GM23338 (cell line): Measurements from ENCODE around the gene GSDME. TPM values are rescaled to one million over a fixed set of nuclear protein-coding genes. Genes with fewer than 3 reads are reported as not detected.

Source experiments
- ATAC-seq: fragments of 200-7000 bp; cut with Tn5 transposase; 3 replicates; pipeline ENCODE4 v1.9.1; 2020
- DNase-seq: peaks from one replicate; pipeline ENCODE4 v3.0.0-alpha.2; 2015; ENCODE audit warnings: low spot score
- H2AFZ ChIP-seq: fragments of 200-600 bp; sonication (generic); 2 replicates; pipeline ENCODE4 v1.8.0; 2016; ENCODE audit warnings: antibody characterized with exemption, mild to moderate bottlenecking, moderate library complexity
- H3F3A ChIP-seq: fragments of 200-600 bp; sonication (generic); replicated peaks from 2 replicates; pipeline ENCODE4 v1.8.0; 2017; ENCODE audit warnings: antibody characterized with exemption, mixed run types, low read depth
- H3K27ac ChIP-seq: fragments of 200-600 bp; sonication (generic); 2 replicates; pipeline ENCODE4 v1.6.1; 2016; ENCODE audit warnings: low read depth
- H3K27me3 ChIP-seq: fragments of 200-600 bp; sonication (generic); 2 replicates; pipeline ENCODE4 v1.8.0; 2016; ENCODE audit warnings: mild to moderate bottlenecking, mixed run types, moderate library complexity; ENCODE audit not compliant: insufficient read depth
- H3K36me3 ChIP-seq: fragments of 200-600 bp; sonication (generic); 2 replicates; pipeline ENCODE4 v1.8.0; 2016; ENCODE audit warnings: mild to moderate bottlenecking; ENCODE audit not compliant: insufficient read depth
- H3K4me1 ChIP-seq: fragments of 200-600 bp; sonication (generic); 2 replicates; pipeline ENCODE4 v1.8.0; 2016; ENCODE audit warnings: mild to moderate bottlenecking, moderate library complexity; ENCODE audit not compliant: insufficient read depth
- H3K4me2 ChIP-seq: fragments of 200-600 bp; sonication (generic); 2 replicates; pipeline ENCODE4 v1.7.1; 2017; ENCODE audit warnings: mixed run types
- H3K4me3 ChIP-seq: fragments of 200-600 bp; sonication (generic); 2 replicates; pipeline ENCODE4 v1.6.1; 2016; ENCODE audit warnings: mixed run types
- H3K79me2 ChIP-seq: fragments of 200-600 bp; sonication (generic); replicated peaks from 2 replicates; pipeline ENCODE4 v1.8.0; 2017; ENCODE audit warnings: mild to moderate bottlenecking; ENCODE audit not compliant: insufficient read depth
- H3K9me2 ChIP-seq: fragments of 200-600 bp; sonication (generic); 2 replicates; pipeline ENCODE4 v1.8.0; 2017; ENCODE audit not compliant: insufficient read depth
- H4K20me1 ChIP-seq: fragments of 200-600 bp; sonication (generic); replicated peaks from 2 replicates; pipeline ENCODE4 v1.8.0; 2017; ENCODE audit warnings: mild to moderate bottlenecking; ENCODE audit not compliant: insufficient read depth
- H3K27ac Mint-ChIP-seq: 2 replicates; pipeline ENCODE4 v1.8.0; 2020; ENCODE audit warnings: inconsistent platforms, mild to moderate bottlenecking, moderate library complexity, mixed read lengths
- H3K27me3 Mint-ChIP-seq: 3 replicates; pipeline ENCODE4 v1.8.0; 2022; ENCODE audit warnings: low read depth, mild to moderate bottlenecking, moderate library complexity, mixed read lengths, inconsistent platforms; ENCODE audit not compliant: insufficient read depth, poor library complexity
- H3K36me3 Mint-ChIP-seq: 3 replicates; pipeline ENCODE4 v1.8.0; 2021; ENCODE audit warnings: low read depth, mild to moderate bottlenecking, inconsistent platforms, moderate library complexity, mixed read lengths
- H3K4me1 Mint-ChIP-seq: 3 replicates; pipeline ENCODE4 v1.8.0; 2020; ENCODE audit warnings: mild to moderate bottlenecking, inconsistent platforms, mixed read lengths
- H3K4me3 Mint-ChIP-seq: 3 replicates; pipeline ENCODE4 v1.8.0; 2021; ENCODE audit warnings: moderate library complexity, mild to moderate bottlenecking, inconsistent platforms, mixed read lengths
- H3K9me3 Mint-ChIP-seq: 3 replicates; pipeline ENCODE4 v1.8.0; 2020; ENCODE audit warnings: moderate library complexity, mild to moderate bottlenecking, inconsistent platforms, mixed read lengths
- EZH2 ChIP-seq: fragments of 200-600 bp; sonication (generic); IDR thresholded peaks from one replicate; pipeline ENCODE4 v1.8.0; 2017; ENCODE audit warnings: antibody characterized with exemption, mild to moderate bottlenecking, low read depth; ENCODE audit not compliant: unreplicated experiment
- JUNB ChIP-seq: IDR thresholded peaks from one replicate; pipeline ENCODE4 v1.6.1; 2016; ENCODE audit warnings: antibody characterized with exemption; ENCODE audit not compliant: unreplicated experiment
- NANOG ChIP-seq: IDR thresholded peaks from 2 replicates; pipeline ENCODE4 v1.6.1; 2016; ENCODE audit warnings: antibody characterized with exemption, borderline replicate concordance
- STAT1 ChIP-seq: IDR thresholded peaks from one replicate; pipeline ENCODE4 v1.6.1; 2016; ENCODE audit warnings: antibody characterized with exemption; ENCODE audit not compliant: unreplicated experiment
- ZNF114 ChIP-seq: fragments of 250-450 bp; sonication (Bioruptor Pico); IDR thresholded peaks from 2 replicates; pipeline ENCODE4 v1.5.0; 2020; ENCODE audit warnings: mild to moderate bottlenecking, moderate library complexity
- polyA plus RNA-seq: library from polyadenylated mRNA; unstranded; fragments of >200 nt; fragmentation: Nextera tagmentation; extraction: Ambion mirVana; gene quantifications from 2 replicates; pipeline ENCODE4 v1.2.1, GENCODE V29; 2016
- total RNA-seq: library from RNA; depleted of rRNA; stranded (reverse); fragments of >200 nt; shearing (Covaris generic); gene quantifications from 2 replicates; pipeline ENCODE4 v1.2.3, GENCODE V29; 2014

GSDME gene
- total and polyA plus RNA-seq, 2 experiments from 2014 or later, result 8.3 to 8.5 TPM

DNA sequence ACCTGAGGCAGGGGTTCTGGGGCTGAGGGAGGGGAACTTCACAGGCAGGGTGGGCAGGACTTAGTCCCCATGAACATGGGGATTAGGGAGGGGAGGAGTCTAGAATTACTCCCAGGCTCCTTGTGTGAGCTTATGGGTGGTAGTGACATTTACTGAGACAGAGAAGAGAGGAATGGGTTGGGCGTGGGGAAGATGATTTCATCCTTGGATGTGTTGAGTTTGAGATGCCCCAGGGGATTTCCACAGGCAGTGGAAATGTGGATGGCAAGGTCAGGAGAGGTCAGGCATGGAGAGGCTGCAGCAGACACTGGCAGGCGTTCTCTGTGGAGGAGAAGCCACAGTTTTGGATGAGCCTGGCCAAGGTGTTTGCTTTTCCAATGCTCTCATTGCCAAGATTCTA is 26.4 kb upstream of the GSDME start:
- Mint-ChIP-seq H3K4me1 (no peaks in the 10 kb centered on the region), H3K4me3 (no peak overlapping the region), H3K27ac (no peak overlapping the region), H3K9me3 (peaks cover 34% of the 10 kb centered on the region), H3K27me3 (peaks cover 1% of the 10 kb centered on the region), H3K36me3 (peaks cover 17% of the 10 kb centered on the region)
- Histone ChIP-seq H3K4me2 (no peak overlapping the region), H4K20me1 (no peaks in the 10 kb centered on the region), H3K27me3 (no peaks in the 10 kb centered on the region), H2AFZ (no peak overlapping the region), H3F3A (no peaks in the 10 kb centered on the region), H3K36me3 (no peaks in the 10 kb centered on the region), H3K27ac (no peak overlapping the region), H3K4me3 (no peak overlapping the region), H3K79me2 (no peaks in the 10 kb centered on the region), H3K9me2 (0 out of 2 replicates have a peak, but pooled peaks cover 8% of the 10 kb centered on the region), H3K4me1 (no peaks in the 10 kb centered on the region)
- DNase-seq, result no peak
- no peak for ATAC-seq
- TF ChIP-seq NANOG, result no peak
- no peak for TF ChIP-seq STAT1
- no peak for TF ChIP-seq ZNF114 (CRISPR knock-in tag)

DNA sequence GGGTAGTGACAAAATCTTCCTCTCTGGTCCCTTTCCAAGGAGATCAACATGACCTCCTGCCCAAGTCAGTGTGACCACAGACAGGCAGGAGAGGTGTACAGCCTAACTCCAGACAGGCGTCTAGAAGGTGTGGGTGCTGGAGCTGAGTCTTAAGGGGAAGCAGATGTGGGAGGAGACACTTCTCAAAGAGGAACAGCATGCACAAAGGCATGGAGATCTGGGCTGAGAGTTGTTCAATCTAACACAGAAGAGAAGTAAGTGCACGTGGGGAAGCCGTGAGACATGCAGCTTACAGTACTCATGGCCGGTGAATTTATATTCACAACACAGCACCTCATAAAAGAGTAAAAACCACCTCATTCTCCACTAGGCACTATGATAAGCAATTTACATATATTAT is 23.8 kb upstream of the GSDME start:
- Histone ChIP-seq H3K79me2 (no peaks in the 10 kb centered on the region), H2AFZ (no peak overlapping the region), H3K27ac (no peak overlapping the region), H3K36me3 (no peaks in the 10 kb centered on the region), H3K4me2 (no peak overlapping the region), H3K4me3 (no peak overlapping the region), H3K4me1 (no peaks in the 10 kb centered on the region), H4K20me1 (no peaks in the 10 kb centered on the region), H3K9me2 (0 out of 2 replicates have a peak, but pooled peaks cover 8% of the 10 kb centered on the region), H3K27me3 (no peaks in the 10 kb centered on the region), H3F3A (no peaks in the 10 kb centered on the region)
- Mint-ChIP-seq H3K27ac (no peak overlapping the region), H3K4me1 (no peaks in the 10 kb centered on the region), H3K9me3 (peaks cover 21% of the 10 kb centered on the region), H3K36me3 (peaks cover 10% of the 10 kb centered on the region), H3K27me3 (peaks cover 1% of the 10 kb centered on the region), H3K4me3 (no peak overlapping the region)
- ATAC-seq (no peak), DNase-seq (no peak)
- no peak for TF ChIP-seq STAT1

DNA sequence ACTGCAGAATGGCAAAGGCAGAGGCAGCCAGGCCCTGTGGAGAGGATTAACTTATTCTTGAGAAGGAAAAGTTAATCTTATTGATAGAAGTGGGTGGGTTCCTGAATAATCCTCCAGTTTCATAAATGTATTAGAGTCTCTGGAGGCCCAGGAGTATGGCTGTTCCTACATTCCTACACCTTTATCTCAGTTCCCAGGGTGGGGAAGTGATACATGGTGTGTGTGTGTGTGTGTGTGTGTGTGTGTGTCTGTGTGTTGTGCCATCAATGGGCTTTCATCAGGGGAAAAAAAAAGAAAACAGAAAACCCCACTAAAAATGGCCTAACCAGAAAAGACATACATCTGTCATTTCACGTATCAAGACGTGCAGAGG is 22.0 kb upstream of the GSDME start:
- H3K4me2 ChIP-seq, result no peak overlapping the region
- DNase-seq (no peak), ATAC-seq (no peak)
- no peak overlapping the region for H2AFZ ChIP-seq
- H3K9me2 ChIP-seq, result 0 out of 2 replicates have a peak, but pooled peaks cover 4% of the 10 kb centered on the region
- peaks cover 4% of the 10 kb centered on the region; the same call in 1 of the 3 replicates for H3K4me1 Mint-ChIP-seq
- H3K4me3 Mint-ChIP-seq, result no peak overlapping the region
- no peaks in the 10 kb centered on the region for H3K79me2 ChIP-seq
- no peak overlapping the region for H3K27ac ChIP-seq
- H3K4me3 ChIP-seq, result no peak overlapping the region
- no peaks in the 10 kb centered on the region for H4K20me1 ChIP-seq
- TF ChIP-seq ZNF114 (CRISPR knock-in tag), result no peak
- H3F3A ChIP-seq, result no peaks in the 10 kb centered on the region
- no peaks in the 10 kb centered on the region for H3K27me3 ChIP-seq
- no peaks in the 10 kb centered on the region for H3K36me3 ChIP-seq
- H3K27me3 Mint-ChIP-seq, result no peaks in the 10 kb centered on the region
- no peak overlapping the region for H3K27ac Mint-ChIP-seq
- H3K4me1 ChIP-seq, result peaks cover 7% of the 10 kb centered on the region; the same call in 1 of the 2 replicates
- peaks cover 10% of the 10 kb centered on the region for H3K36me3 Mint-ChIP-seq
- peaks cover 17% of the 10 kb centered on the region for H3K9me3 Mint-ChIP-seq

DNA sequence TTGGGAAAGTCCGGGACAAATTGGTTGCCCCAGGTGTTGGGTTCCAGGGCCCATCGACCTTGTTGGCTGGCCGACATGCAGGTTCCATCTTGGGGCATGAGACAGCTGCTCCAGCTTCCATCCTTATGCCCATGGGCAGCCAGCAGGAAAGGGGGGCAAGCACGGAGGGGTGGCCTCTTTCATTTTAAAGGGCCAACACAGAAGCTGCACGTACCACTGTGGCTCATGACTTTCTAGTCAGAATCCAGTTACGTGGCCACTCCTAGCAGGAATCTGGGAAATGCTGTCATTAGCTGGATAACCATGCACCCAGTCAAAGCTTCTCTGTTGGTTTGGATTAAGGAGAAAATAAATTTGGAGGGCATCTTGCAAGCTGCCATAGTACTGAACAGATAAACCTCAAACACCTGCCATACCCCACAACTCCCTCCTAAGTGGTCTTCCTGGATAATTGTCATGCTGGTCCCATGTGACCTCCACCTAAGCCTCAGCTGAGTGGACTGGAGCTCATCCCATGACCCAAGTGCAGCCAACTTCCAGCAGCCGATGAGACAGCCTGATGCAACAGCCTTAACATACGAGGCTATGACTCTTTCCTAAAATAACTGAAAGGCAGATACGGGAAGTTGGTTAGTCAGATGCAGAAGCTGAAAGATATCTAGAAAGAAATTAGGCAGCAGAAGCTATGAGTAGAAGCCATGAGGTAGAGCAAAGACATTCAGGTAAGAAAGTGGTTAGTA is 21.4 kb upstream of the GSDME start:
- DNase-seq (no peak), ATAC-seq (no peak)
- no peaks in the 10 kb centered on the region for H3K79me2 ChIP-seq
- H4K20me1 ChIP-seq, result no peaks in the 10 kb centered on the region
- Mint-ChIP-seq H3K36me3 (peaks cover 6% of the 10 kb centered on the region), H3K27ac (no peak overlapping the region), H3K4me1 (peaks cover 4% of the 10 kb centered on the region; the same call in 1 of the 3 replicates), H3K9me3 (peaks cover 12% of the 10 kb centered on the region), H3K27me3 (no peaks in the 10 kb centered on the region), H3K4me3 (no peak overlapping the region)
- H3K4me3 ChIP-seq, result no peak overlapping the region
- H3K27ac ChIP-seq, result no peak overlapping the region
- no peaks in the 10 kb centered on the region for H3K36me3 ChIP-seq
- no peak overlapping the region for H3K4me2 ChIP-seq
- H3K4me1 ChIP-seq, result peaks cover 7% of the 10 kb centered on the region; the same call in 1 of the 2 replicates
- 0 out of 2 replicates have a peak, but pooled peaks cover 4% of the 10 kb centered on the region for H3K9me2 ChIP-seq
- no peaks in the 10 kb centered on the region for H3K27me3 ChIP-seq
- no peaks in the 10 kb centered on the region for H3F3A ChIP-seq
- H2AFZ ChIP-seq, result no peak overlapping the region
- no peak for TF ChIP-seq JUNB
- no peak for TF ChIP-seq EZH2
